HG03095 (cell line): ENCODE measurements around the gene ARID4B.
"Not testable (repeated sequence)": the region's sequence is repeated elsewhere in the genome, so short reads cannot be mapped to it uniquely, and the experiment has no call there.

Experiments used
- ATAC-seq: cut with Tn5 transposase; IDR thresholded peaks from one replicate; pipeline ENCODE4 v1.9.1; 2021; ENCODE audit warnings: moderate library complexity; ENCODE audit not compliant: unreplicated experiment

The ARID4B gene

GRCh38 chr1:235299169-235299858 lies 28.7 kb downstream of the ARID4B start:
- ATAC-seq: no peak

GRCh38 chr1:235298758-235299157 lies 29.2 kb downstream of the ARID4B start:
- no peak for ATAC-seq

- no peak for ATAC-seq
These were observed 30.4 kb downstream of the ARID4B start for GRCh38 chr1:235297579-235297978.

- ATAC-seq: no peak
These were observed 31.2 kb downstream of the ARID4B start for GRCh38 chr1:235296729-235297128.

GRCh38 chr1:235295902-235296350 lies 32.1 kb downstream of the ARID4B start:
- ATAC-seq: no peak

GRCh38 chr1:235293322-235293942 lies 34.5 kb downstream of the ARID4B start:
- ATAC-seq: no peak

- ATAC-seq: no peak
These were observed 35.2 kb downstream of the ARID4B start for GRCh38 chr1:235292790-235293189.

- no peak for ATAC-seq
These were observed 36.3 kb downstream of the ARID4B start for GRCh38 chr1:235291599-235292091.

- ATAC-seq: no peak
These were observed 37.1 kb downstream of the ARID4B start for GRCh38 chr1:235290740-235291502.

- ATAC-seq: no peak
These were observed 37.9 kb downstream of the ARID4B start for GRCh38 chr1:235289859-235290739.

GRCh38 chr1:235287208-235287882 lies 40.6 kb downstream of the ARID4B start:
- ATAC-seq: no peak

GRCh38 chr1:235286667-235287066 lies 41.3 kb downstream of the ARID4B start:
- ATAC-seq: no peak

GRCh38 chr1:235284231-235284769 lies 43.7 kb downstream of the ARID4B start:
- no peak for ATAC-seq

GRCh38 chr1:235283636-235284035 lies 44.3 kb downstream of the ARID4B start:
- ATAC-seq: not testable (repeated sequence)

- no peak for ATAC-seq
These were observed 47.5 kb downstream of the ARID4B start for GRCh38 chr1:235280467-235280866.

GRCh38 chr1:235279694-235280093 lies 48.3 kb downstream of the ARID4B start:
- no peak for ATAC-seq

GRCh38 chr1:235278915-235279292 lies 49.1 kb downstream of the ARID4B start:
- ATAC-seq: no peak

GRCh38 chr1:235278233-235278914 lies 49.6 kb downstream of the ARID4B start:
- no peak for ATAC-seq

GRCh38 chr1:235277709-235278108 lies 50.3 kb downstream of the ARID4B start:
- no peak for ATAC-seq
